Sciatic nerve (tissue), 2 donors: ENCODE measurements around the gene MORC4. TPM values are rescaled to one million over a fixed set of nuclear protein-coding genes. Genes with fewer than 3 reads are reported as not detected.
"Not testable (repeated sequence)": the region's sequence is repeated elsewhere in the genome, so short reads cannot be mapped to it uniquely, and the experiment has no call there.

Experiments used
- ATAC-seq: fragments of 200-7000 bp; cut with Tn5 transposase; one replicate; pipeline ENCODE4 v1.9.1; 2020; ENCODE audit warnings: mild to moderate bottlenecking, moderate library complexity
- DNase-seq: peaks from one replicate; pipeline ENCODE4 v3.0.0-alpha.2; 2020; ENCODE audit warnings: low spot score
- intact Hi-C: fragments of 100-400 bp; cut with DNase I; formaldehyde crosslinking; loops from one replicate; pipeline ENCODE4 v1.14.2; 2022
- total RNA-seq: library from RNA; stranded (reverse); fragmentation: NEBNext Ultra II Directional; extraction: Animal tissue kit (Norgen Biotek cat#: 25700); gene quantifications from one replicate; pipeline ENCODE4 v1.2.1, GENCODE V29; 2021
- donor health status: DM: no; HTN: no; CAD: no.
- donor health status: DM: no; HTN: no; CAD: no.

MORC4 gene
- 17.1 TPM for total RNA-seq

GRCh38 chrX:107000013-107000515 lies at the start of gene MORC4:
Gene MORC4 (minus strand): TSS chrX:107000212. CDS start chrX:106999969, 243 bp downstream.
- intact Hi-C loops = no loop called here
- peak; percentile 97 for ATAC-seq
- DNase-seq = peak; percentile 89

- intact Hi-C loops = no loop called here
- DNase-seq (no peak), ATAC-seq (no peak)
These were observed 47.6 kb upstream of the MORC4 start for GRCh38 chrX:107047622-107048021.

- intact Hi-C loops = no loop called here
- ATAC-seq = no peak
- DNase-seq = no peak
These were observed 29.7 kb upstream of the MORC4 start for GRCh38 chrX:107029752-107030151.

DNA sequence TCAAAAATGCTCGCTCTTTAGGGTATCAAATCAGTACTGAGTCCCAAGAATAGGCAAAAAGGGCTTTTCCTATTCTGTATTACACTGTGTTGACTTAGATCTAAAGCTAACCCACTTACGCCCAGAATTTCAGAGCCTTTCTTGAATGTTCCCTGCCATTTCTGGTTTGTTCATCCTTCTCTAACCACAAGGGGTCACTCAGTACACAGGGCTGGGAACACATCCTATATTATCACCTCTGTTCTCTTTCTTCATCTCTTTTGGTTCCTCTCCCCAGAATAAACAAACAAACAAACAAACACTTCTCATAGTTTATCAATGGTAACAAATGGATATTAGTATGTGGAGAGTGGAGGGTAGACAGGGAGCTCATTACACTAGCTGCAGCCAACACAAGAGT lies 25.5 kb upstream of the MORC4 start:
- no peak for ATAC-seq
- intact Hi-C loops = no loop called here
- no peak for DNase-seq

DNA sequence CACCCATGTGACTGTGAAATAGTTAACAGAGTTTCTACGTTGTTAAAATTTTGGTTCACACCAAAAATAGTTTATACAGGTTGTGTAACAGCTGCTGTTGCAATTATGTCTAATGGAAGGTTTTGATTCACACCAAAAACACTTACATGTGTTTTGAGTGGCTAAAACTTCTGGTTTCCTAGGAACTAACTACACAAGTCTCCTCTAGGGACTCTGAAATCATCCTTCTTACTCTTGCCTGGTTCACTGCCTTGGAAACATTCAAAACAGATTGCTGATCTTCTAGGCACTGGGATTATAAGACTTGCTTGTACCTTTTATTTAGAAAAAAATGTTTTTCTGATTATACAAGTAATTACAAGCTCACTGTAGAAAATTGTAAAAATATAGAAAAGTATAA lies 14.9 kb upstream of the MORC4 start:
- intact Hi-C loops = no loop called here
- DNase-seq (no peak), ATAC-seq (peak; percentile 86)

DNA sequence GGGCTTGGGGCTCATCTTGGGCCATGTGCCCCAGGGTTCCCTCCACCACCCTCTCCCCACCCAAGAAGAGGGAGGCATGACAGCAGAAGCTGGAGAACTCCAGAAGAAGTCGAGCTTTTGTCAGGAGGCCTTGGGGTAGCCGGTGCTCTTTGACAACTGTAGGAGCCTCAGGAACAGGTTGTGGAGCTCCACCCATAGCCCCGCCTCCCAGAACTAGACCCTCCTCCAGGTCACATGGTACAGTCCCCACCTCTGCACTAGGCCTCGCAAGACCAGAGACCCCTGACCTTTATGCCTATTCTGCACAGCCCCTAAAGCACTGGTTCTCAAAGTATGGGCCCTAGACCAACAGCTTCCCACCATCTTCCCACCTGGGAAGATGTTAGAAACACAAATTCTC lies 8.0 kb upstream of the MORC4 start:
- DNase-seq = no peak
- no peak for ATAC-seq
- intact Hi-C loops = no loop called here

DNA sequence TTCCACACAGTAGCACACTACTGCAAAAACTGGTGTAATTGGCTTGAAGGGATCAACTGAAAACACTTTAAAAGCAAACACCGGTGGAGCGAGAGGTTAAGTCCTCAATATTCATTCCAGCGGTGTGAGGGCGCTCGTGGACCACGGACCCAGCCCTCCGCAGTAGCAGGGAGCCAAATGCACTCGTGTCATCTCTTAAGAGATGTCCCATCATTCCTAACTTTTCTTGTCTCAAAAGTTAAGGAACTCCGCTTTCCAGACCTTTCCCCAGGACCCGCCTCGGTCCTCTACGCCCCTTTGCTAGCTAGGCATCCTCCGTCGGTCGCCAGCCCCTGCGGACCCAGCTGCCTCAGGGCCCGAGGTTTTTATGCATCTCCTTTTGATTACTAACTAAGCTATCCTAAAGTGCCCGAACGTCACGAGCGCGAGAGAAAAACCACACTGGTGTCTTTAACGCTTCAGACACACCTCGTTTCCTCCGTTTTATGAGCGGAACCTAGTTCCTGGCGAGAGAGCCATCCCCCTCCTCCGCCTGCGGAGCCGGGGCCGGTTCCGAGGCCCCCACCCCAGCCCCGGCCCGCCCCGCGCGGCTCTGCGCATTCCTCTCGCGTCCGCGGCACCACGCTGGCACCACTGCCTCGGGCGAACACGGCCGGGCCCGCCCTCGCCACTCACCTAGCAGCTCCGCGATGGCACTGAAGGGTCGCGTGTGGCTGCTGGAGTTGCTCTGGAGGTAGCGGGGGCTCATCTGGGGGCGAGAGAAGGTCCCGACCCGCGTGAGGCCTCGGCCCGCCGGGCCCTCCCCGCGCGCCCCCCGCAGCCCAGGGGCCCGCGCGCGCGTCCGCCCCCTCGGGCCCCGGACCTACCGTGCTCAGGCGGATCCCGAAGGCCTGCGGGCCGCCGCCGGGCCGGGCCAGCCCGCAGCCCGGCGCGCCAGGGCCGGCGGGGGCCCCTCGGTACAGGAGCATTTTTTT lies 723 bp downstream of the MORC4 start:
- ATAC-seq (peak; percentile 90), DNase-seq (peak; percentile 68)
- intact Hi-C loops = no loop called here

GRCh38 chrX:106997611-106998010 lies 2.4 kb downstream of the MORC4 start:
- ATAC-seq = no peak
- no peak for DNase-seq
- intact Hi-C loops = no loop called here

- DNase-seq = no peak
- no peak for ATAC-seq
- intact Hi-C loops = no loop called here
These were observed 4.3 kb downstream of the MORC4 start for GRCh38 chrX:106995678-106996077.

GRCh38 chrX:106987488-106987887 lies 12.5 kb downstream of the MORC4 start:
- DNase-seq = no peak
- intact Hi-C loops = no loop called here
- ATAC-seq = no peak

DNA sequence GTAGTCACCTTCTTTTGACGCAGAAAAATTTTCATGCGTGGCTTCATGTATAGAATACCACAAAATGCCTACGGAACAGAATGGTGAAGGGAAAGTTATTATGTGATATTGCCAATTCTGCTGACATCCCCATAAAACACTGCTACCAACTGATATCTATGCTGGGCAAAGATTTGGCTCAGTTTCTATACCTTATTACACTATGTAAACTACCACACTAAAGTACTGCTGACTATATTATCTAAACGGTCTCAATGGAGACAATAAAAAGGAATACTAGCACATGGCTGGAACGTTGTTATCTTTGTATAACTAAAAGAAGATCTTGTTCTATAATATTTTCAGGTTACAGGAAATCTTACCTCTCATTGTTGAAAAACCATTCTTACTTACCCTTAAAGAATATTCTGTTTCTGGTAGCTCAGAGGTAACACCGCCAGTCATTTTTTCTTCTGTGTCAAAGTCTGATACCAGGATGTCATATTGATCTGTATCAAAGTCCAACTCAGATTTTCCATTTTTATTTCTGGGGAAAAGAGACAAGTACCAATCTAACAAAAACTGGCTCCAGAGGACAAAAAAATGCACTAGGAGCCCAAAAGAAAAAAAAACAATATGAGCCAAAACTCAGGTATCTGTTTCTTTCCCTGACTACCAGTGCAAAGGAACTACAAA lies 18.9 kb downstream of the MORC4 start:
- no peak for ATAC-seq
- no peak for DNase-seq
- intact Hi-C loops = no loop called here

DNA sequence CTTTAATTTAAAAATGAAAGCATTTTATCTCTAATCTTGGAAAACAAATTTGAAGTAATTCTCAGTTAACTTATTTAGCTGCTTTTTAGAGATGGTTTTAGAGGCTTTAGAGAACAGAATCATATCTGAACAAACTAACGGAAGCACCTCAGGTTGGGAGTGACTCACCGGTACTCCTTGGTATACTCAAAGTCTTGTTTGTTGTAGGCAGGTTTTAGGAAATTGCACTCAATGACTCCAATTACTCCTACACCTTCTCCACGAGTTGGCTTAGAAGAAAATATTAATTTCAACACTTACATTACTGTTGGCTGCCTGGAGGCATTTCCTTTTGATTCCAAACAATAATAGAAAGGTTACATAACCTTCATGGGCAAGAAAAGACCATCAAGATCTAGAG lies 23.6 kb downstream of the MORC4 start:
- intact Hi-C loops = no loop called here
- DNase-seq (no peak), ATAC-seq (no peak)

GRCh38 chrX:106973433-106974149 lies 26.4 kb downstream of the MORC4 start:
- intact Hi-C loops = no loop called here
- DNase-seq = no peak
- no peak for ATAC-seq

DNA sequence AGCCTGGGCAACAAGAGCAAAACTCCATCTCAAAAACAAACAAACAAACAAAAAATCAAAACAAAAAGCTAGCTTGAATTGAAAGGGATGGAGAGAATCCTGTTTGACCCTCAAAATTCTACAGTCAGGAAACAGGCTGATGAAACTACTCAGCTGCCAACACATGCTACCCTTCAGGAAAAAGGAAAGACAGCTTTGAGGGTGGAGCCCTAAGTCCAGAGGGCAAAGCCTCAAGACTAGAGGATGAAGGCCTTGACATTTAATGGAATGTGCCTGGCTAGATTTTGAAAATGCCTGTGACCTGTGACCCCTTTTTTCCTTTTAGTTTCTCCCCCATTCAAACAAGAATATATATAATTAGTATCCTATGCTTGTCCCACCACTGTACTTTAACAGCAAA lies 27.1 kb downstream of the MORC4 start:
- ATAC-seq (no peak), DNase-seq (no peak)
- intact Hi-C loops = no loop called here

DNA sequence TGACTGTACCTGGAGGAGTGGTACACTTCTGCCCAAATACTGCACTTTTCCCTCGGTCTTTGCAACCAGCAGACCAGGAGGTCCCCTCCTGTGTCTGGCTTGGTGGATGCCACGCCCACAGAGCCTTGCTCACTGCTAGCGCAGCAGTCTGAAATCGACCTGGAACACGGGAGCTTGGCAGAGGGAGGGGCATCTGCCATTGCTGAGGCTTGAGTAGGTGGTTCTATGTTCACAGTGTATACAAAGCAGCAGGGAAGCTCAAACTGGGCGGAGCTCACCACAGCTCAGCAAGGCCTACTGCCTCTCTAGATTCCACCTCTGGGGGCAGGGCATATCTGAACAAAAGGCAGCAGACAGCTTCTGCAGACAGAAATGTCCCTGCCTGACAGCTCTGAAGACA lies 33.5 kb downstream of the MORC4 start:
- DNase-seq, ATAC-seq, intact Hi-C loops: not testable (repeated sequence)

DNA sequence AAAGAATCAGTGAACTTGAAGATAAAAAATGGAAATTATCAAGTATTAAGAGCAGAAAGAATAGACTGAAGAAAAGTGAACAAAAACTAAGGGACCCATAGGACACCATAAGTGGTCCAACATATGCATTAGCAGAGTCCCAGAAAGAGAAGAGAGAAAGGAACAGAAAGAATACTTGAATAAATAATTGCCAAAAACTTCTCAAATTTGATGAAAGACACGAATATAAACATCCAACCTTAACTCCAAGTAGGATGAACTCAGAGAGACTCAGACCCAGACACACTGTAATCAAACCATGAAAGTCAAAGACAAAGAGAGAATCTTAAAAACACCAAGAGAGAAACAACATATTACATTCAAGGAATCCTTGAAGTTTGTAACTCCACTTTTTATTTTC lies 35.7 kb downstream of the MORC4 start:
- DNase-seq = no peak
- intact Hi-C loops = no loop called here

GRCh38 chrX:106963111-106963510 lies 36.9 kb downstream of the MORC4 start:
- no peak for DNase-seq
- intact Hi-C loops = no loop called here
- no peak for ATAC-seq

More for the DNA sequence above, 35.7 kb downstream of the MORC4 start:
- ATAC-seq = no peak

DNA sequence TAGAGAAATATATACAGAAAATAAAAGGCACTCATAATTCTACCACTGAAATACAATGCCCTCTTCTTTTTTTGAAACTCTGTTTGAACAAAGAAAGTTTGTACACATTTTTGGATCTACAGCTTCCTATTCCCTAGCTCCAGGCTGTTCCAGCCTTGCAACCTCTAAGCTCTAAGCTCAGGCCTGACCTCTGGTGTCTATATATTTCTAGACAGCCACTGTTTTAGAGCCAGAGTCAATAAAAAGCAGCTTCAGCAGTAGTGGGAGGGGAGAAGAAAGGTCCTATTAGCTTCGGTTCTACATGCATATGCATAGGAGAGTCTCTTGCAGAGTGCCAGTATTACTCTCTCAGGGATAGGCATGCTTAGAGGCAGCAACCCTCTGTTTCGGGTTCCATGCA lies 40.1 kb downstream of the MORC4 start:
- intact Hi-C loops = no loop called here
- ATAC-seq = no peak

DNA sequence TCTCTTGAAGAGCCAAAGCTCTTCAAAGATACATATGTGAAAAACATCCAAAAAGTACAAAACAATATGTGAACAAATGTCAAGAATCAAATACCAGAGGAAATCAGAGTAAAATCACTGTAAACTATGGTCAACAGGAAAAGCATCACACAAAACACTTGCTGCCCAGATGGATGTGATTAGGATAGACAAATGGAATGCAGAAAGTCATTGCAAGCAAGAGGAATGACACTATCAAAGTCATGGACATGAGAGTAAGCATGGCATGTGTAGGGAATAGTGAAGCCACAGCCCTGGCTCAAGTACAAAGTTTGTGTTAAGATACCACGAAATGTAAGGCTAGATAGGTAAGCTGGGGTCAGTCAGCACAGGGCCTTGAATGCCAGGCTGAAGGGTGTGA lies 42.2 kb downstream of the MORC4 start:
- intact Hi-C loops = no loop called here
- ATAC-seq (no peak), DNase-seq (no peak)

More for the DNA sequence above, 40.1 kb downstream of the MORC4 start:
- DNase-seq = no peak
